ENCODE data around the gene MTUS2.

The MTUS2 gene

DNA sequence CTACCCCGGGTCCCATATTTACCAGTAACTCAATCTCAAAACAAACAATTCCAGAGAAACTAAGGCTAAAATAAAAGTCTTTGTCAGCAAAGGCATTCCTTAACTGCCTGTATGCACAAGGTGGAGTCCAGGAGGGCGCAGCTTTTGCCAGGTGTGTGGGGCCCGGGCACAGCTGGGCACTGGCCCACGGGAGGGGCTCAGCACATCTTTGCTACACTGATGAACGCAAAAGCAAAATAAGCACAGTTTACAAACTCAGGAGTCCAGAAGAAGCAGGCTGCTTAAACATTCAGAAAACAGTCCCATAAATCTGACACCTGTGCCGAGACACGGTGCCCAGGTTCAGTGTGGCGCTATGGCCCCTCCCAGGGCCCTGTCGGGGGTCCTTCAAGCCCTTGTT is 704.5 kb downstream of the MTUS2 start:
- POLR2A ChIA-PET = no interaction called here
- H3K4me1 ChIP-seq (ENCODE audit: control extremely low read depth in 1 of 4, control insufficient read depth in 4 of 4, insufficient read depth in 4 of 4, low read length in 3 of 4) = no peaks in the 10 kb centered on the region
- H3K4me3 ChIP-seq (ENCODE audit: control insufficient read depth in 1 of 7, extremely low read depth in 1 of 7, insufficient read depth in 4 of 7, low read depth in 2 of 7, low read length in 6 of 7) = no peak overlapping the region
- no peak for DNase-seq
- H3K9me3 ChIP-seq (ENCODE audit: control extremely low read depth in 1 of 5, control insufficient read depth in 4 of 5, insufficient read depth in 2 of 5, low read depth in 1 of 5, low read length in 4 of 5) = no peaks in the 10 kb centered on the region
- H3K36me3 ChIP-seq (ENCODE audit: control insufficient read depth in 4 of 4, insufficient read depth in 4 of 4, low read length in 3 of 4) = peaks cover 19 to 93% (median 70%) of the 10 kb centered on the region in 4 experiments
- 95% methylated on average over 9 of the region's 9 CpGs for WGBS (ENCODE audit: insufficient coverage)
- H3K27ac ChIP-seq (ENCODE audit: insufficient read depth in 1 of 2, low read depth in 1 of 2, low read length in 2 of 2, poor library complexity in 1 of 2, severe bottlenecking in 2 of 2) = no peak overlapping the region
- CTCF ChIA-PET = no interaction called here
- no peaks in the 10 kb centered on the region for H3K27me3 ChIP-seq (replicated peaks in 2 of 5; ENCODE audit: control insufficient read depth in 4 of 5, insufficient read depth in 5 of 5, low read length in 4 of 5)

DNA sequence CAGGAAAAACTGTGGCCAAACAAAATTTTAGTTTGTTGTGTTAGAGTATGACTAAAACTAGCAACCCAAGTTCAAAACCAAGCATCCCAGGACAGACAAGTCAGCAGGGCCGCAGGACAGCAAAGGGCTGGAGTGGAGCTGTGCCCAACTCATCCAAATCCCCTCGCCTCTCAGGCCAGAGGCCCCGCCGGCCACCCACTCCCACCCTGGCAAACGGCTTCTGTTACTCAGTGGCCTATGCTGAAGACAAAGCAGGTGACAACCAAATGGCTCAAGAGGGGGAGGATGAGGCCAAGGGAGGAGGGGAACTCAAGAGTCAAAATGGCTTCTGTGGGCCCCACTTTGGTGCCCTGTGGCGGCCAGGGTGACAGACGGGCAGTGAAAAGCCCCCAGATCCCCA is 705.6 kb downstream of the MTUS2 start:
- no peaks in the 10 kb centered on the region for H3K9me3 ChIP-seq (ENCODE audit: control extremely low read depth in 1 of 5, control insufficient read depth in 4 of 5, insufficient read depth in 2 of 5, low read depth in 1 of 5, low read length in 4 of 5)
- H3K27me3 ChIP-seq (replicated peaks in 2 of 5; ENCODE audit: control insufficient read depth in 4 of 5, insufficient read depth in 5 of 5, low read length in 4 of 5) = no peaks in the 10 kb centered on the region
- no peak overlapping the region for H3K4me3 ChIP-seq (ENCODE audit: control insufficient read depth in 1 of 7, extremely low read depth in 1 of 7, insufficient read depth in 4 of 7, low read depth in 2 of 7, low read length in 6 of 7)
- H3K36me3 ChIP-seq (ENCODE audit: control insufficient read depth in 4 of 4, insufficient read depth in 4 of 4, low read length in 3 of 4) = peaks cover 19 to 93% (median 73%) of the 10 kb centered on the region in 4 experiments
- DNase-seq = no peak
- H3K4me1 ChIP-seq (ENCODE audit: control extremely low read depth in 1 of 4, control insufficient read depth in 4 of 4, insufficient read depth in 4 of 4, low read length in 3 of 4) = no peaks in the 10 kb centered on the region
- CTCF ChIA-PET = no interaction called here
- no peak overlapping the region for H3K27ac ChIP-seq (ENCODE audit: insufficient read depth in 1 of 2, low read depth in 1 of 2, low read length in 2 of 2, poor library complexity in 1 of 2, severe bottlenecking in 2 of 2)
- 100% methylated on average over 5 of the region's 7 CpGs for WGBS (ENCODE audit: insufficient coverage)
- POLR2A ChIA-PET = no interaction called here

DNA sequence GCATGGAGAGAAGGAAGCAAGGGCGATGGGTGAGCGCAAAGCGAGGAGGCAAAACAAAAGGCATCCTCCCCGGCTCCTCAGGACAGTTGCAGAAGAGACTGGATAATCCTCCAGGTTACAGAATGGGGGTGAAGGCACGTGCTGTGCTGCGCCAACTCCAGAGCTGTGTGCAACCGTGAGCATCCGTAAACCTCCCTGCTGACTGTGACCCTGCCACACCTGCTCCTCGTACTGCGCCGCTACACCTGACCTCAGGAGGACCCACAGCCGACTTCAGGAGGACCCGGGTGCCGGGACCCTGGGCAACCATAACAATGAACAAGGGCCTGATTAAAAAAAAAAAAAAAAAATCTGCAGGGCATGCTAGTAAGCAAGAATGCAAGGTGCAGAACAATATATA is 706.6 kb downstream of the MTUS2 start:
- DNase-seq = no peak
- Histone ChIP-seq H3K27ac (ENCODE audit: insufficient read depth in 1 of 2, low read depth in 1 of 2, low read length in 2 of 2, poor library complexity in 1 of 2, severe bottlenecking in 2 of 2) (no peak overlapping the region), H3K9me3 (ENCODE audit: control extremely low read depth in 1 of 5, control insufficient read depth in 4 of 5, insufficient read depth in 2 of 5, low read depth in 1 of 5, low read length in 4 of 5) (no peaks in the 10 kb centered on the region), H3K36me3 (ENCODE audit: control insufficient read depth in 4 of 4, insufficient read depth in 4 of 4, low read length in 3 of 4) (peaks cover 16 to 90% (median 71%) of the 10 kb centered on the region in 4 experiments), H3K4me3 (ENCODE audit: control insufficient read depth in 1 of 7, extremely low read depth in 1 of 7, insufficient read depth in 4 of 7, low read depth in 2 of 7, low read length in 6 of 7) (no peak overlapping the region), H3K27me3 (replicated peaks in 2 of 5; ENCODE audit: control insufficient read depth in 4 of 5, insufficient read depth in 5 of 5, low read length in 4 of 5) (no peaks in the 10 kb centered on the region), H3K4me1 (ENCODE audit: control extremely low read depth in 1 of 4, control insufficient read depth in 4 of 4, insufficient read depth in 4 of 4, low read length in 3 of 4) (no peaks in the 10 kb centered on the region)
- CTCF ChIA-PET = interaction anchor here (0.6 kb wide), 1 partner anchor 16 kb away, joined by 3 read pairs; no protein-coding TSS in a partner anchor
- POLR2A ChIA-PET = no interaction called here
- WGBS (ENCODE audit: insufficient coverage) = 99% methylated on average over 10 of the region's 14 CpGs

DNA sequence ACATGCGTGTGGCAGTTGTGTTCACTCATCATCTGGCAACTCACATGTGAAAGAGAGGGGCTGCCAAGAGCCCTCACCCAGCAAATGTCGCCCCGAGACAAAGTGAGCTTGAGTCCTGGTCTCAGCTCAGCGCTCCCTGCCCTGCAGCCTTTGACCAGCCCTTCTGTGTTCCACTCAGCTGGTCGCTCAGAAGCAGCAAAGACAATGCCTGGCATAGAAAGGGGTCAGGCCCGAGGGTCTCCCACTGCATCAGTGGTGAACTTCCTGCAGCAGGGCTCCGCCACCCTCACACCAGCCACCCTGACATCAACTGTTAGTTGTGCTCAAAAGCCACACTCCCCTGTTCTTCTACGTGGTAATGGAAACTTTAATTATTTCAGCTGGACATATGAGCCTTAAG is 707.4 kb downstream of the MTUS2 start:
- Histone ChIP-seq H3K4me1 (ENCODE audit: control extremely low read depth in 1 of 4, control insufficient read depth in 4 of 4, insufficient read depth in 4 of 4, low read length in 3 of 4) (no peaks in the 10 kb centered on the region), H3K27ac (ENCODE audit: insufficient read depth in 1 of 2, low read depth in 1 of 2, low read length in 2 of 2, poor library complexity in 1 of 2, severe bottlenecking in 2 of 2) (no peak overlapping the region), H3K27me3 (replicated peaks in 2 of 5; ENCODE audit: control insufficient read depth in 4 of 5, insufficient read depth in 5 of 5, low read length in 4 of 5) (no peaks in the 10 kb centered on the region), H3K4me3 (ENCODE audit: control insufficient read depth in 1 of 7, extremely low read depth in 1 of 7, insufficient read depth in 4 of 7, low read depth in 2 of 7, low read length in 6 of 7) (no peak overlapping the region), H3K36me3 (ENCODE audit: control insufficient read depth in 4 of 4, insufficient read depth in 4 of 4, low read length in 3 of 4) (peaks cover 20 to 90% (median 70%) of the 10 kb centered on the region in 4 experiments), H3K9me3 (ENCODE audit: control extremely low read depth in 1 of 5, control insufficient read depth in 4 of 5, insufficient read depth in 2 of 5, low read depth in 1 of 5, low read length in 4 of 5) (no peaks in the 10 kb centered on the region)
- 98% methylated on average over 8 of the region's 8 CpGs for WGBS (ENCODE audit: insufficient coverage)
- DNase-seq = no peak
- ChIA-PET POLR2A (no interaction called here), CTCF (no interaction called here)

DNA sequence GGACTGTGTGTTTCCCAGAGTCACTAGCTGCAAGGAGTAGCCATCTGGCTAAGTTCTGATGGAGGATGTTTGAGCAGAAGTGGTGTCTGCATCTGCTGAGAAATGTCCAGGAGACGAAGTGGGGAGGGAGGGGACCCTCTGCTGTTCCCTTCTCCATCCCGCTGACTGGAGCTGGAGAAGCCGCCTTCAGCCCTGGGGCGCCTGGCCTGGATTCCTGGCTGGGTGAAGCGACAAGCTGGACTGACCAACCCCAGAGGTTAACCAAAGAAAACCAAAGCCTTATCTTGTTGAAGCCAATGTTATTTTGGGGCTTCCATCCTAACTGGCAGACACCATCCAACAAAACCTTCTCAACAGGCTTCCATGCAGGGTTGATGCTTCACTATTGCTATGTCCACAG is 707.8 kb downstream of the MTUS2 start:
- CTCF ChIA-PET = no interaction called here

DNA sequence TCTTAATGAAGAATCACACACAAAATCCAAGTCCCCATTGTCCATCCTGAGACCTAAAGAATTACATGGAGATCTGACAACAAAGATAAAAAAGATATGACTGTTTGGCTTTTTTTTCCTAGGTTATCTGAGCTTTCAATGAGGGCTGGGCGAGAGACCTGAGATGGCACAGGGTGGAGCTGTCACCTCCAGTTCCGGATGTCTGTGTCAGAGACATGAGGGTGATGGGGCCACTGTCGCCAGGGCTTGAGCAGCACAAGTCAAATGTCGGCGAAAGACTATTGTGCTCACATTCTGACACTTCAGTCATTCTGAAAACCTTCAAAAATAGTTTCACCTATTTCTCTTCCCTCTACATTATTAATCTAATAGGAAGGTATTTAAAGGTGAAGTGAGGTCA is 709.6 kb downstream of the MTUS2 start:
- Histone ChIP-seq H3K4me1 (ENCODE audit: control extremely low read depth in 1 of 4, control insufficient read depth in 4 of 4, insufficient read depth in 4 of 4, low read length in 3 of 4) (no peaks in the 10 kb centered on the region), H3K9me3 (ENCODE audit: control extremely low read depth in 1 of 5, control insufficient read depth in 4 of 5, insufficient read depth in 2 of 5, low read depth in 1 of 5, low read length in 4 of 5) (no peaks in the 10 kb centered on the region), H3K27ac (ENCODE audit: insufficient read depth in 1 of 2, low read depth in 1 of 2, low read length in 2 of 2, poor library complexity in 1 of 2, severe bottlenecking in 2 of 2) (no peak overlapping the region), H3K27me3 (replicated peaks in 2 of 5; ENCODE audit: control insufficient read depth in 4 of 5, insufficient read depth in 5 of 5, low read length in 4 of 5) (no peaks in the 10 kb centered on the region), H3K4me3 (ENCODE audit: control insufficient read depth in 1 of 7, extremely low read depth in 1 of 7, insufficient read depth in 4 of 7, low read depth in 2 of 7, low read length in 6 of 7) (no peak overlapping the region), H3K36me3 (ENCODE audit: control insufficient read depth in 4 of 4, insufficient read depth in 4 of 4, low read length in 3 of 4) (peaks cover 18 to 89% (median 68%) of the 10 kb centered on the region in 4 experiments)
- 100% methylated on average over 2 of the region's 5 CpGs for WGBS (ENCODE audit: insufficient coverage)
- CTCF ChIA-PET = no interaction called here
- DNase-seq = no peak
- POLR2A ChIA-PET = no interaction called here

More for the DNA sequence above, 707.8 kb downstream of the MTUS2 start:
- H3K4me3 ChIP-seq (ENCODE audit: control insufficient read depth in 1 of 7, extremely low read depth in 1 of 7, insufficient read depth in 4 of 7, low read depth in 2 of 7, low read length in 6 of 7) = no peak overlapping the region
- no peak overlapping the region for H3K27ac ChIP-seq (ENCODE audit: insufficient read depth in 1 of 2, low read depth in 1 of 2, low read length in 2 of 2, poor library complexity in 1 of 2, severe bottlenecking in 2 of 2)
- WGBS (ENCODE audit: insufficient coverage) = 100% methylated on average over 4 of the region's 5 CpGs
- no peak for DNase-seq
- no peaks in the 10 kb centered on the region for H3K27me3 ChIP-seq (replicated peaks in 2 of 5; ENCODE audit: control insufficient read depth in 4 of 5, insufficient read depth in 5 of 5, low read length in 4 of 5)
- no peaks in the 10 kb centered on the region for H3K4me1 ChIP-seq (ENCODE audit: control extremely low read depth in 1 of 4, control insufficient read depth in 4 of 4, insufficient read depth in 4 of 4, low read length in 3 of 4)
- peaks cover 21 to 90% (median 72%) of the 10 kb centered on the region in 4 experiments for H3K36me3 ChIP-seq (ENCODE audit: control insufficient read depth in 4 of 4, insufficient read depth in 4 of 4, low read length in 3 of 4)
- POLR2A ChIA-PET = no interaction called here
- no peaks in the 10 kb centered on the region for H3K9me3 ChIP-seq (ENCODE audit: control extremely low read depth in 1 of 5, control insufficient read depth in 4 of 5, insufficient read depth in 2 of 5, low read depth in 1 of 5, low read length in 4 of 5)

DNA sequence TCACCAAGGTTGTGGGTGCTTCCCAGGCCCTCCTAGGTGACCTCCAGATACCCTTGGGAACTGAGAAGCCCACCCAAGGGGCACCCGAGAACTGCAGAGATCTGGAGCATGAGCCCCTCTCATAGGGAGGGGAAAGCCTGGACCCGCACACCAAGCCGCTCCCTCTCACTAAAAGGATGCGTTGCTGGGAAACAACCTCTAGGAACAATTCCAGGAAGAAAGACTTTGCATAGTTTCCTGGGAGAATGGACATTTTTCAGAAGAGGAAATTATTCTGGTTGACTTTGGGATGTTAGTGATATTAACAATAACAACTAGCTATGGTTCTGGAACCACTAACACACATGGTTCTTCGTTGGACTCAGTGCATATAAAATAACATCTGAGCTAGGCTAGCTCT is 710.8 kb downstream of the MTUS2 start:
- H3K4me3 ChIP-seq (ENCODE audit: control insufficient read depth in 1 of 7, extremely low read depth in 1 of 7, insufficient read depth in 4 of 7, low read depth in 2 of 7, low read length in 6 of 7) = no peak overlapping the region
- DNase-seq = no peak
- POLR2A ChIA-PET = no interaction called here
- CTCF ChIA-PET = no interaction called here
- H3K27ac ChIP-seq (ENCODE audit: insufficient read depth in 1 of 2, low read depth in 1 of 2, low read length in 2 of 2, poor library complexity in 1 of 2, severe bottlenecking in 2 of 2) = no peak overlapping the region
- H3K4me1 ChIP-seq (ENCODE audit: control extremely low read depth in 1 of 4, control insufficient read depth in 4 of 4, insufficient read depth in 4 of 4, low read length in 3 of 4) = no peaks in the 10 kb centered on the region
- H3K36me3 ChIP-seq (ENCODE audit: control insufficient read depth in 4 of 4, insufficient read depth in 4 of 4, low read length in 3 of 4) = peaks cover 18 to 89% (median 69%) of the 10 kb centered on the region in 4 experiments
- no peaks in the 10 kb centered on the region for H3K27me3 ChIP-seq (replicated peaks in 2 of 5; ENCODE audit: control insufficient read depth in 4 of 5, insufficient read depth in 5 of 5, low read length in 4 of 5)
- WGBS (ENCODE audit: insufficient coverage) = 92% methylated on average over 2 of the region's 5 CpGs
- no peaks in the 10 kb centered on the region for H3K9me3 ChIP-seq (ENCODE audit: control extremely low read depth in 1 of 5, control insufficient read depth in 4 of 5, insufficient read depth in 2 of 5, low read depth in 1 of 5, low read length in 4 of 5)

Data from common myeloid progenitor, CD34-positive (primary cell).